ENCODE results near the gene LGALS4.
"Not testable (repeated sequence)": the region's sequence is repeated elsewhere in the genome, so short reads cannot be mapped to it uniquely, and the experiment has no call there.

LGALS4 gene

DNA sequence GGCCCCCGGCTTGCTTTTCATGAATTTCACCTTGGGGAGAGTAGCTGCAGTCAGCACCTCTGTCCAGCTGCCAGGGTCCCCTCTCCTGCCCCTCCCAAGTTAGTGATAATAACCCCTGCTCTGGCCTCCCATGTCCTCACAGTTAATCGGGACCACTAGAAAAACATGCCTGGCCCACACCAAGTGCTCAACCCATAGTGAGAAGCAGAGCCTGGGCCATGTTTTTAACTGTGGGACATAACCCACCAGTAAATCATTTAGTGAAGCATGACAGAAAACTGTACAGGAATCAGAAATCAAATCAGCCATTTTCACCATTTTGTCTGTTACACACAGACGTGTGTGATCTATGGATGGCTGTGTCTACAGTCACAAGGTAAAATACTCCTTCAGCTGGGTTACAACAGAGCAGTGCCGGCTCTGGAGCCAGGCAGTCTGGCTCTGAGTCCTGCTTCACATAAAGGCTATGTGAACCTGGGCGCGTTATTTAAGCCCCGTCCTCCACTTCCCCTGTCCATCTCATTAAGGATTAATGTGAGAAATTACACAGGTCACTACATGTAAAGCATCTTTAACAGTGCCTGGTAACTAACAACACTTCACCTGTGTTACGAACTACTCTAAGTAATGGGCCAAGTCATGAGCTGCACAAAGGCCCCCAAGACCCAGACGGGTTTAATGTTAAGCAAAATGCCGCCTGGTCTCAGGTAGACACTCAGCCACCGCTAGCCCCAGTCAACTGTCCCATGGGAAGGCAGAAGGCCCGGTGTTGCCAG lies 26.4 kb upstream of the LGALS4 start:
- peaks cover 34 to 40% of the 10 kb centered on the region in 2 donors for H3K4me1 Mint-ChIP-seq (ENCODE audit: low read depth in 2 of 2)
- H3K9me3 Mint-ChIP-seq: no peaks in the 10 kb centered on the region
- no peak overlapping the region for H3K4me3 Mint-ChIP-seq
- DNase-seq: no peak
- no peak for ATAC-seq (replicated peaks)
- H3K36me3 Mint-ChIP-seq (ENCODE audit: insufficient read depth): peaks cover 96% of the 10 kb centered on the region
- H3K27ac Mint-ChIP-seq: peak overlapping the region; percentile 54 to 100
- H3K27me3 Mint-ChIP-seq: no peaks in the 10 kb centered on the region

DNA sequence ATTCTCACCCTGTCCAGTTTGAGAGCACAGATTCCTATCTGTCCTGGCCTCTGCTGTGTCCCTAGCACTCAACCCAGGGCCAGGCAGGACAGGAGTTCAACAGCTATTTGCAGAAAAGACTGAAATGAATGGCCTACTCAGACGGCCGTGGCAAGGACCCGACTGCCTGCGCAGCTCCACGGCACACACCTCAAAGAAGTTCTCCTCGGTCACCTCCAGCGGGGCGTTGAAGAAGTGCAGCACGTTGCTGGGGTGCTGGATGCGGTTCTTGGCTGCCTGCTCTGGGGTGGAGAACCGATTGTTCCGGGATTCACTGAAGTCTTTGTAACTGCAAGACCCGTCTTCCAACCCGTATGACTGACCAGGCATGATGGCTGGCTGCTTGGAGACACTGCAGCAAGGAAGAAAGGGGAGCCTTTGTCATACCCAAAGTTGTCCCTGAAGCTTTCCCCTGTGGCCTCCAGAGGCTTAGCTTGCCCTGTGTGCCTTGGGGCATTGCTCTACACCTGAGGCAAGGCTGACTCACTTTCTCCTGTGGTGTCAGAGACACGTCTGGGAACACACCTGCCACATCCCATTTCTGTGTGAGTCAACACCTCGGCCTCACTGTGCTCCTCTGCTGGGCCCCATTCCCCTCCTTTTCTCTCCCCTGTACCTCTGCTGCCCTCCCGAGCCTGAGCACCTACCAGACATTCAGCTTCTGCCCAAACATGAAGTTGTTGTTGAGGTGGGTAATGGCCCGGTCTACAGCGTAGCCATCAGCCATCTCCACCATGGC lies 25.7 kb upstream of the LGALS4 start:
- Mint-ChIP-seq H3K27me3 (no peaks in the 10 kb centered on the region), H3K27ac (peak overlapping the region; percentile 54 to 82), H3K9me3 (no peaks in the 10 kb centered on the region), H3K4me1 (ENCODE audit: low read depth in 2 of 2) (peaks cover 26 to 32% of the 10 kb centered on the region in 2 donors), H3K4me3 (no peak overlapping the region), H3K36me3 (ENCODE audit: insufficient read depth) (peaks cover 92% of the 10 kb centered on the region)
- no peak for ATAC-seq (replicated peaks)
- DNase-seq: no peak

DNA sequence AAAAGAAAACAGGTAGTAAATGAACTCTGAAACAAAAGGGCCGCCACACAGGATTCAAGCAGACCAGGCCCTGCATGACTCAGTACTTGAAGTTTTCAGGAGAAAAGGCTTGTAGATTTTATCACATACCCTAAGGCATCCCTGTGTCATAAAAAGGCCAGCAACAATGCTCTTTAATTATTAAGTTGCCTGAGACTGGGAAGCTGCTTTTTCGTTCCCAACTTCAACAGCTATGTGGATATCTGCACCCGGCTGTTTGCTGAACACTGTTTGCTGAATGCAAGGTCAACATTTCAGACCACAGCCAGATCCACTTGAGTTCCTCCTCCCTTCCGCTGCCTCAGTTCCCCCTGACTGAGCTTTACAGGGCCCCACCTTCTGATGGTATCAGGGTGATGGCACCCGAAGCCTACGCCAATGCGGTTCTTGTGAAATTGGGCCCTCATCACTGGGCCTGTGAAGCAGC lies 24.9 kb upstream of the LGALS4 start:
- ATAC-seq (replicated peaks) (no peak), DNase-seq (no peak)
- H3K9me3 Mint-ChIP-seq: no peaks in the 10 kb centered on the region
- H3K27ac Mint-ChIP-seq: peak overlapping the region in 1 of 2 donors; percentile 82
- H3K4me1 Mint-ChIP-seq (ENCODE audit: low read depth in 2 of 2): peaks cover 19 to 25% of the 10 kb centered on the region in 2 donors
- no peak overlapping the region for H3K4me3 Mint-ChIP-seq
- H3K36me3 Mint-ChIP-seq (ENCODE audit: insufficient read depth): peaks cover 86% of the 10 kb centered on the region
- H3K27me3 Mint-ChIP-seq: no peaks in the 10 kb centered on the region

DNA sequence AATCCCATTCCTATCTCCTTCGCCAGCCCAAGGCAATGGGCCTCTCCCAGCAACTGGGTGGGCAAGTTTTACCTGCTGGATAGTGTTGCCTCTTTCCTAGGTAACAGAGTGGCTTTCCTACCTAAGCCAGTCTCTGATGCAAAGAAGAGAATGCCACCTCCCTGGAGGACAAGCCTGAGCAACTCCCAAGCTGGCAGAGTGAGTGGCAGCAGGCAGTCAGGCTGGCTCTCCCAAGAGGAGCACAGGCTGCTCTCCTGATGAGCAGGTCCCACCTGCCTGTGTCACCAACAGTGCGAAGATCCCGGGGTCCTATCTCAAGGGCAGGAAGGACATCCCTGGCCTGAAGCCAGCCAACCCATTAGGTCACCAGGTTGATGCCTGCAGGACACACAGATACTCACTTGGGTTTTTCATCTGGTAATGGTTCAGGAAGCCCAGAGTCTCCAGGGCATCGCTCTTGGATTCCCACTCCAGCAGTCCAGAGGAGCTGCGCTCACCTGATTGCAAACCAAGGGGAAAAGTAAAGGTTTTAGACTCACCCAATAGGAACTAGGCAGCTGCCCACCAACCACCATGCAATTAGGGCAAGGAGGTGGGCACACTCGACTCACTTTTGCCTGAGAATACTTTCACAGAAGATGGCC lies 24.4 kb upstream of the LGALS4 start:
- ATAC-seq (replicated peaks) (no peak), DNase-seq (no peak)
- Mint-ChIP-seq H3K9me3 (no peaks in the 10 kb centered on the region), H3K27ac (peak overlapping the region in 1 of 2 donors; percentile 82), H3K4me1 (ENCODE audit: low read depth in 2 of 2) (peaks cover 17 to 22% of the 10 kb centered on the region in 2 donors), H3K4me3 (no peak overlapping the region), H3K27me3 (no peaks in the 10 kb centered on the region), H3K36me3 (ENCODE audit: insufficient read depth) (peaks cover 86% of the 10 kb centered on the region)

DNA sequence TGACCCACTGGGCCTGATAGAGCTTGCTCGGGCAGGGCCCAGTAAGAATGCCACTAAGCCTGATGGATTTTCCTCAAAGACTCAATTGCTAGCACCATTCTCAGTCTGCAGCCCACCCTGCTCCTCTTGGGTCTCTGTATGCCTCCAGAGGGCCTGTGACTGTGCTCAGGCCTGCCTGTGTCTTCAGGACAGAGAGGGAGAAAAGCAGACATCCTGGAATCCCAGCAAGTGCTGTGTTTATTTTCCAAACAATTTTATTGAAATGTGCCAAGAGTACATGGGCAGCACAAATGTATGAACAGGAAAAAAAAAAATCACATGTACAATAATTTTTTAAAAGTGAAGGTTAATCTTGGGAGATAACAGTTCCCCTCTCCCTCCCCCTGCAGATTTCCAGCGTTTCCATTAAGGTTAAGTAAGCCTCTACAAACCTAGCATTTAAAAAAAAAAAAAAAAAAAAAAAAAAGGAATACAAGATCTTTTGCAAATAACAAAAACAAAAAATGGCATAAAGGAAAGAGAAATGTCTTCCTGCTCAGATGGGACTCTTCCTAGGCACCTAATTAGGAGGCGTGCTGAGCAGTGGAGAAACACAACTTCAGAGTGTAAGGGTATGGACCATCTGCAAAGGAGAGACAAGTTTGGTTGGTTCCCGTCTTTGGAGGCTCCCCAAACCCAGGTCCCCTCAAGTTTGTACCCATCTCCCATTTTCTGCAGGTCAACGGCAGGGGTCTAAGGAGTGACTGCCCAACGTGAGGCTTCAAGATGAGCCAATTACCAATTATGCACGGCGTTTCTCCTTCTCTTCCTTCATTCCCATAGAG lies 23.6 kb upstream of the LGALS4 start:
- no peak for DNase-seq
- no peaks in the 10 kb centered on the region for H3K9me3 Mint-ChIP-seq
- no peak overlapping the region for H3K4me3 Mint-ChIP-seq
- H3K27me3 Mint-ChIP-seq: no peaks in the 10 kb centered on the region
- peaks cover 80% of the 10 kb centered on the region for H3K36me3 Mint-ChIP-seq (ENCODE audit: insufficient read depth)
- H3K27ac Mint-ChIP-seq: peak overlapping the region in 1 of 2 donors; percentile 82
- no peak for ATAC-seq (replicated peaks)
- H3K4me1 Mint-ChIP-seq (ENCODE audit: low read depth in 2 of 2): peaks cover 16 to 22% of the 10 kb centered on the region in 2 donors

DNA sequence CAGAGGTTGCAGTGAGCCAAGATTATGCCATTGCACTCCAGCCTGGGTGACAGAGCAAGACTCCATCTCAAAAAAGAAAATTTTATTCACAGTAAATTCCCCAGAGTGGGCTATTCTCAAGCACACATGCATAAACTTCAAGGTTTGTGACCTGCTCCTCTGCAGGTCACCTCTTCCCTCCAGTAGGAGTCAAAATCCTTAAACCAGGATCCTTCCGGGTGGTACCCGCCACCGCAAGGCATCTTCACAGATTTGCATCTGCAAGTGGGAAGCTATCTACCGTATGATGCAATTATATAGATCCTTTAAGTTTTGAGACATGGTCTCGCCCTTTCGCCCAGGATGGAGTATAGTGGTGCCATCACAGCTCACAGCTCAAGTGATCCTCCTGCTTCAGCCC lies 21.8 kb upstream of the LGALS4 start:
- DNase-seq (no peak), ATAC-seq (replicated peaks) (no peak)
- Mint-ChIP-seq H3K9me3 (no peaks in the 10 kb centered on the region), H3K36me3 (ENCODE audit: insufficient read depth) (peaks cover 79% of the 10 kb centered on the region), H3K4me3 (no peak overlapping the region), H3K4me1 (ENCODE audit: low read depth in 2 of 2) (peaks cover 20 to 24% of the 10 kb centered on the region in 2 donors), H3K27me3 (no peaks in the 10 kb centered on the region), H3K27ac (peak overlapping the region in 1 of 2 donors; percentile 12)

DNA sequence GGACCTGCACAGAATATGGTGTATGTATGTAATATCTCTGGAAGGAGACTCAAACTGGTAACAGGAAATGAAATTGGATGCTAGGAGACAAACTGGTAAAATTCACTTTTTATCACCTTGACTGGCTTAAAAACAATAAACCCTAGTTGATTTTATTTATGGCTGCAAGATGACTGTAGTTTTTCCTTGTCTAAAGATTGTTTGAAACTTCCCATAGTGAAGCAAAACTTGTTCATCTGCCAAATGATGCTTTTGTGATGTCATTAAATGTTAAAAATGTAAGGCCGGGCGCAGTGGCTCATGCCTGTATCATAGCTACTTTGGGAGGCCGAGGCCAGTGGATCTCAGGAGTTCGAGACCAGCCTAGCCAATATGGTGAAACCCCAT lies 21.4 kb upstream of the LGALS4 start:
- Mint-ChIP-seq H3K4me3 (no peak overlapping the region), H3K27me3 (no peaks in the 10 kb centered on the region), H3K27ac (no peak overlapping the region), H3K4me1 (ENCODE audit: low read depth in 2 of 2) (peaks cover 19 to 24% of the 10 kb centered on the region in 2 donors), H3K36me3 (ENCODE audit: insufficient read depth) (peaks cover 78% of the 10 kb centered on the region), H3K9me3 (no peaks in the 10 kb centered on the region)
- DNase-seq (no peak), ATAC-seq (replicated peaks) (no peak)

- Mint-ChIP-seq H3K4me1 (ENCODE audit: low read depth in 2 of 2) (peaks cover 16 to 24% of the 10 kb centered on the region in 2 donors), H3K27me3 (no peaks in the 10 kb centered on the region), H3K9me3 (no peaks in the 10 kb centered on the region), H3K36me3 (ENCODE audit: insufficient read depth) (peaks cover 78% of the 10 kb centered on the region), H3K4me3 (peak overlapping the region in 1 of 2 donors; percentile 23), H3K27ac (peak overlapping the region in 1 of 2 donors; percentile 89)
- ATAC-seq (replicated peaks) (no peak), DNase-seq (no peak)
These were observed 20.3 kb upstream of the LGALS4 start for GRCh38 chr19:38833092-38833425.

GRCh38 chr19:38831142-38831605 lies 18.4 kb upstream of the LGALS4 start:
- Mint-ChIP-seq H3K27ac (peak overlapping the region; percentile 89 to 95), H3K4me1 (ENCODE audit: low read depth in 2 of 2) (peaks cover 18 to 24% of the 10 kb centered on the region in 2 donors), H3K4me3 (peak overlapping the region; percentile 87 to 92), H3K9me3 (no peaks in the 10 kb centered on the region), H3K36me3 (ENCODE audit: insufficient read depth) (peaks cover 74% of the 10 kb centered on the region), H3K27me3 (no peaks in the 10 kb centered on the region)
- DNase-seq (no peak), ATAC-seq (replicated peaks) (no peak)

- Mint-ChIP-seq H3K36me3 (ENCODE audit: insufficient read depth) (peaks cover 64% of the 10 kb centered on the region), H3K9me3 (no peaks in the 10 kb centered on the region), H3K4me1 (ENCODE audit: low read depth in 2 of 2) (peaks cover 18 to 24% of the 10 kb centered on the region in 2 donors), H3K27ac (peak overlapping the region in 1 of 2 donors; percentile 89), H3K4me3 (peak overlapping the region; percentile 87 to 92), H3K27me3 (no peaks in the 10 kb centered on the region)
- DNase-seq (no peak), ATAC-seq (replicated peaks) (no peak)
These were observed 17.4 kb upstream of the LGALS4 start for GRCh38 chr19:38830039-38830733.

DNA sequence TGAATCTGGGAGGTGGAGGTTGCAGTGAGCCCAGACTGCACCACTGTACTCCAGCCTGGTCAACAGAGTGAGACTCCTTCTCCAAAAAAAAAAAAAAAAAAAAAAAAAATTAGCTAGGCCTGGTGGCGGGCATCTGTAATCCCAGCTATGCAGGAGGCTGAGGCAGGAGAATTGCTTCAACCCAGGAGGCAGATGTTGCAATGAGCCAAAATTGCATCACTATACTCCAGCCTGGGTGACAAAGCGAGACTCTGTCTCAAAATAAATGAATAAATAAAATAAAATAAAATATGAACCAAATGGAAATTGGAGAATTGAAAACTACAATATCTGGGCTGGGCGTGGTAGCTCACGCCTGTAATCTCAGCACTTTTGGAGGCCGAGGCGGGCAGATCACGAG lies 16.5 kb upstream of the LGALS4 start:
- not testable (repeated sequence) for ATAC-seq (replicated peaks); H3K27me3 Mint-ChIP-seq; H3K27ac Mint-ChIP-seq; DNase-seq; H3K9me3 Mint-ChIP-seq
- H3K4me1 Mint-ChIP-seq (ENCODE audit: low read depth in 2 of 2): peaks cover 21 to 29% of the 10 kb centered on the region in 2 donors
- peak overlapping the region in 1 of 2 donors; percentile 92 for H3K4me3 Mint-ChIP-seq
- H3K36me3 Mint-ChIP-seq (ENCODE audit: insufficient read depth): peaks cover 58% of the 10 kb centered on the region

GRCh38 chr19:38826856-38827551 lies 14.3 kb upstream of the LGALS4 start:
- no peaks in the 10 kb centered on the region for H3K9me3 Mint-ChIP-seq
- H3K27me3 Mint-ChIP-seq: no peaks in the 10 kb centered on the region
- H3K36me3 Mint-ChIP-seq (ENCODE audit: insufficient read depth): peaks cover 46% of the 10 kb centered on the region
- peaks cover 23 to 29% of the 10 kb centered on the region in 2 donors for H3K4me1 Mint-ChIP-seq (ENCODE audit: low read depth in 2 of 2)
- ATAC-seq (replicated peaks) (no peak), DNase-seq (no peak)
- H3K27ac Mint-ChIP-seq: peak overlapping the region in 1 of 2 donors; percentile 4
- no peak overlapping the region for H3K4me3 Mint-ChIP-seq

Measured in effector memory CD8-positive, alpha-beta T cell (primary cell).